Liver (tissue), 9 donors: Measurements from ENCODE around the gene PDCD7. TPM values are rescaled to one million over a fixed set of nuclear protein-coding genes. Genes with fewer than 3 reads are reported as not detected.

ENCODE experiments used
- DNase-seq: peaks from one replicate; pipeline ENCODE4 v3.0.0-alpha.2; 2017; ENCODE audit warnings: low spot score
- H3K27ac ChIP-seq, 2 donors: one replicate each; pipeline ENCODE4 v1.7.0; 2013; ENCODE audit warnings: inconsistent platforms in 2 of 2, low read length in 2 of 2, control low read depth in 1 of 2, low read depth in 1 of 2, mild to moderate bottlenecking in 1 of 2
- H3K27me3 ChIP-seq, 4 donors: one replicate each; pipeline versions ENCODE4 v1.6.1 to v1.7.0; 2013; ENCODE audit warnings: low read length in 3 of 4, inconsistent platforms in 1 of 4, mild to moderate bottlenecking in 1 of 4, moderate library complexity in 1 of 4; ENCODE audit not compliant: control insufficient read depth in 4 of 4, insufficient read depth in 4 of 4
- H3K36me3 ChIP-seq, 4 donors: one replicate each; pipeline versions ENCODE4 v1.6.1 to v1.7.0; 2013; ENCODE audit warnings: low read length in 3 of 4, mild to moderate bottlenecking in 3 of 4, low read depth in 1 of 4, moderate library complexity in 1 of 4; ENCODE audit not compliant: control insufficient read depth in 4 of 4, insufficient read depth in 3 of 4
- H3K4me1 ChIP-seq, 4 donors: one replicate each; pipeline versions ENCODE4 v1.6.1 to v1.7.0; 2013; ENCODE audit warnings: low read length in 3 of 4, mild to moderate bottlenecking in 3 of 4, moderate library complexity in 1 of 4; ENCODE audit not compliant: control insufficient read depth in 4 of 4, insufficient read depth in 4 of 4
- H3K4me3 ChIP-seq, 3 donors: one replicate each; pipeline versions ENCODE4 v1.6.1 to v1.7.0; 2013; ENCODE audit warnings: low read length in 3 of 3, control low read depth in 1 of 3, low read depth in 1 of 3, mild to moderate bottlenecking in 1 of 3
- H3K9ac ChIP-seq, 2 donors: one replicate each; pipeline ENCODE4 v1.7.0; 2013; ENCODE audit warnings: low read length in 2 of 2, mild to moderate bottlenecking in 2 of 2, moderate library complexity in 2 of 2, control low read depth in 1 of 2, low read depth in 1 of 2
- H3K9me3 ChIP-seq, 4 donors: one replicate each; pipeline versions ENCODE4 v1.6.1 to v1.7.0; 2013; ENCODE audit warnings: low read length in 3 of 4; ENCODE audit not compliant: control insufficient read depth in 4 of 4
- FOXA1 ChIP-seq: IDR thresholded peaks from 2 replicates; pipeline ENCODE4 v1.6.1; 2016; ENCODE audit warnings: antibody characterized with exemption
- FOXA2 ChIP-seq: IDR thresholded peaks from 2 replicates; pipeline ENCODE4 v1.6.1; 2016; ENCODE audit warnings: antibody characterized with exemption
- HNF4A ChIP-seq, 2 donors: conservative IDR thresholded peaks; 2 replicates each; pipeline ENCODE4 v1.6.1; 2016; ENCODE audit warnings: antibody characterized with exemption in 2 of 2, mild to moderate bottlenecking in 2 of 2
- HNF4G ChIP-seq: IDR thresholded peaks from 2 replicates; pipeline ENCODE4 v1.6.1; 2016; ENCODE audit warnings: antibody characterized with exemption
- JUND ChIP-seq, 2 donors: IDR thresholded peaks; 2 replicates each; pipeline ENCODE4 v1.6.1; 2016; ENCODE audit warnings: antibody characterized with exemption in 2 of 2
- MAX ChIP-seq: IDR thresholded peaks from 2 replicates; pipeline ENCODE4 v1.6.1; 2016; ENCODE audit warnings: antibody characterized with exemption
- RAD21 ChIP-seq, 2 donors: IDR thresholded peaks; 2 replicates each; pipeline ENCODE4 v1.6.1; 2016; ENCODE audit warnings: antibody characterized with exemption in 2 of 2, mild to moderate bottlenecking in 2 of 2
- REST ChIP-seq: IDR thresholded peaks from 2 replicates; pipeline ENCODE4 v1.6.1; 2016; ENCODE audit warnings: antibody characterized with exemption, mild to moderate bottlenecking
- RXRA ChIP-seq, 2 donors: IDR thresholded peaks; 2 replicates each; pipeline ENCODE4 v1.6.1; 2017 to 2018; ENCODE audit warnings: antibody characterized with exemption in 2 of 2, mild to moderate bottlenecking in 1 of 2
- SP1 ChIP-seq: IDR thresholded peaks from 2 replicates; pipeline ENCODE4 v1.6.1; 2018; ENCODE audit warnings: antibody characterized with exemption, mild to moderate bottlenecking
- TAF1 ChIP-seq: conservative IDR thresholded peaks from 2 replicates; pipeline ENCODE4 v1.6.1; 2016; ENCODE audit warnings: antibody characterized with exemption, mild to moderate bottlenecking
- YY1 ChIP-seq: IDR thresholded peaks from 2 replicates; pipeline ENCODE4 v1.6.1; 2016; ENCODE audit warnings: antibody characterized with exemption, mild to moderate bottlenecking
- ZBTB33 ChIP-seq: IDR thresholded peaks from 2 replicates; pipeline ENCODE4 v1.6.1; 2016; ENCODE audit warnings: antibody characterized with exemption
- WGBS: extraction: QIAGEN DNeasy Blood & Tissue Kit; methylation state at CpG from one replicate; pipeline ENCODE4 v1.1.7; 2013; 5-methylcytosine and 5-hydroxymethylcytosine counted together
- polyA plus RNA-seq, 2 donors: library from polyadenylated mRNA; stranded (reverse) in 1 of 2; unstranded in 1 of 2; fragments of 200-250 nt in 1 of 2; fragments of >200 nt in 1 of 2; fragmentation: Nextera tagmentation in 1 of 2; extraction: Ambion mirVana in 1 of 2; gene quantifications; one replicate each; pipeline versions ENCODE4 v1.2.1 to v1.2.3, GENCODE V29; 2013 to 2015
- total RNA-seq, 2 donors: library from RNA; depleted of rRNA; stranded (reverse); fragments of >200 nt; gene quantifications; one replicate each; pipeline ENCODE4 v1.2.3, GENCODE V29; 2014
- TF ChIP-seq, protein P1 (sequence below): fragments of 150-350 bp; IDR thresholded peaks from 2 replicates; pipeline ENCODE4 v1.5.1; 2017; ENCODE audit warnings: improper control_type of control experiment, low read depth, low read length; ENCODE audit not compliant: missing input control
- TF ChIP-seq, protein P2 (sequence below): IDR thresholded peaks from 2 replicates; pipeline ENCODE4 v1.6.1; 2016; ENCODE audit warnings: antibody characterized with exemption
- donor health status: healthy.
- donor health status: healthy.
- donor health status: healthy.
- donor health status: healthy.
- donor health status: healthy.

The PDCD7 gene
- total and polyA plus RNA-seq, 4 donors: 3.0 to 9.5 (median 6.7) TPM

DNA sequence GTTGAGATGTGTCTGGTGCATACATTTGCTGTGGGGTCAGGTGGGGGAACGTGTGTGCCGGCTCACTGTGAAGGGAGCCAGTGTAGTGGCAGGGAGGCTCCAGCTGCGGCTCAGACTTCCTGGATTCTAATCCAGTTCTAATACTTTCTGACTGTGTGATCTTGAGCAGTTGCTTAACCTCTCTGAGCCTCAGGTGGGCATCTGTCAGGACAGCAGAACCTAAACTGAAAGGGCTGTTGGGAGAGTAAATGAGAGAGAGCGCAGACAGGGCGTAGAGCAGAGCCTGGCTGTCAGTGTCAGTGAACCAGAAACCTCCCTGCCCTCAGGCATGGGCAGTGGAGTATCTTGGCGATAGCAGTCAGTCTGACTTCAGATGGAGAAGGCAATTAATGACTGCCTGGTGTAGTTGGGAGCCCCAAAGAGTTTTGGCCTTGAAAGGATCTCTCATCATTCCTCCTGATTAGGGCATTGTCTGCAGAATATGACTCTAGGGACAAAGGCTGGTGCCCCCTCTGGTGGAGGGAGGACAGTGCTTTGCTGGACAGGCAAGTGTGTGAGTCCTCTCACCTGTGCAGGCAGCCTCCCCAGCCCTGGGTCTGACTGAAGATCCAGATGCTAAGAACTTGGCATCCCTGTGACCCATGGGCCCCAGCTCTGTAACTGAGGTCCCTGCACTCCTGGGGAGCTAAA, 47.5 kb downstream of the PDCD7 start:
- WGBS: 95% methylated on average over 6 of the region's 6 CpGs
- no peak overlapping the region for H3K9ac ChIP-seq
- no peaks in the 10 kb centered on the region for H3K36me3 ChIP-seq
- H3K27me3 ChIP-seq: no peaks in the 10 kb centered on the region
- H3K4me3 ChIP-seq: no peak overlapping the region
- H3K9me3 ChIP-seq: no peaks in the 10 kb centered on the region
- H3K27ac ChIP-seq: no peak overlapping the region
- TF ChIP-seq HNF4A (conservative IDR thresholded peaks at IDR 0.05) (no peak), RAD21 (IDR thresholded peaks at IDR 0.05) (peak; percentile 39 to 65)
- TF ChIP-seq, protein P1, sequence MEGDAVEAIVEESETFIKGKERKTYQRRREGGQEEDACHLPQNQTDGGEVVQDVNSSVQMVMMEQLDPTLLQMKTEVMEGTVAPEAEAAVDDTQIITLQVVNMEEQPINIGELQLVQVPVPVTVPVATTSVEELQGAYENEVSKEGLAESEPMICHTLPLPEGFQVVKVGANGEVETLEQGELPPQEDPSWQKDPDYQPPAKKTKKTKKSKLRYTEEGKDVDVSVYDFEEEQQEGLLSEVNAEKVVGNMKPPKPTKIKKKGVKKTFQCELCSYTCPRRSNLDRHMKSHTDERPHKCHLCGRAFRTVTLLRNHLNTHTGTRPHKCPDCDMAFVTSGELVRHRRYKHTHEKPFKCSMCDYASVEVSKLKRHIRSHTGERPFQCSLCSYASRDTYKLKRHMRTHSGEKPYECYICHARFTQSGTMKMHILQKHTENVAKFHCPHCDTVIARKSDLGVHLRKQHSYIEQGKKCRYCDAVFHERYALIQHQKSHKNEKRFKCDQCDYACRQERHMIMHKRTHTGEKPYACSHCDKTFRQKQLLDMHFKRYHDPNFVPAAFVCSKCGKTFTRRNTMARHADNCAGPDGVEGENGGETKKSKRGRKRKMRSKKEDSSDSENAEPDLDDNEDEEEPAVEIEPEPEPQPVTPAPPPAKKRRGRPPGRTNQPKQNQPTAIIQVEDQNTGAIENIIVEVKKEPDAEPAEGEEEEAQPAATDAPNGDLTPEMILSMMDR: peak; percentile 35
- peak; percentile 49 for DNase-seq
- peaks cover 17 to 43% (median 29%) of the 10 kb centered on the region in 4 donors for H3K4me1 ChIP-seq

- no peak for DNase-seq
- no peaks in the 10 kb centered on the region for H3K27me3 ChIP-seq
- TF ChIP-seq, protein P2, sequence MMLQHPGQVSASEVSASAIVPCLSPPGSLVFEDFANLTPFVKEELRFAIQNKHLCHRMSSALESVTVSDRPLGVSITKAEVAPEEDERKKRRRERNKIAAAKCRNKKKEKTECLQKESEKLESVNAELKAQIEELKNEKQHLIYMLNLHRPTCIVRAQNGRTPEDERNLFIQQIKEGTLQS: no peak
- TF ChIP-seq FOXA2: no peak
- TF ChIP-seq FOXA1: no peak
- no peak for TF ChIP-seq YY1
- H3K4me3 ChIP-seq: no peak overlapping the region
- H3K9me3 ChIP-seq: no peaks in the 10 kb centered on the region
- H3K9ac ChIP-seq: no peak overlapping the region
- H3K36me3 ChIP-seq: no peaks in the 10 kb centered on the region
- 84% methylated on average over 8 of the region's 8 CpGs for WGBS
- no peak overlapping the region for H3K27ac ChIP-seq
- H3K4me1 ChIP-seq: peaks cover 17 to 41% (median 29%) of the 10 kb centered on the region in 4 donors
Measured at GRCh38 chr15:65085207-65085753, 48.3 kb downstream of the PDCD7 start.

GRCh38 chr15:65084500-65085206, 49.0 kb downstream of the PDCD7 start:
- H3K9me3 ChIP-seq: no peaks in the 10 kb centered on the region
- DNase-seq: no peak
- H3K27ac ChIP-seq: peak overlapping the region; percentile 14 to 36
- peak; percentile 99 for TF ChIP-seq HNF4A (conservative IDR thresholded peaks at IDR 0.05)
- peak; percentile 87 for TF ChIP-seq YY1
- peak; percentile 29 for TF ChIP-seq FOXA1
- TF ChIP-seq ZBTB33: no peak
- TF ChIP-seq SP1: peak; percentile 82
- peak in 1 of 2 donors; percentile 83 for TF ChIP-seq JUND (IDR thresholded peaks at IDR 0.05)
- TF ChIP-seq TAF1: no peak
- TF ChIP-seq, protein P2: no peak
- TF ChIP-seq FOXA2: peak; percentile 68
- peak; percentile 66 to 91 for TF ChIP-seq RXRA (IDR thresholded peaks at IDR 0.05)
- peak; percentile 13 to 42 for TF ChIP-seq RAD21 (IDR thresholded peaks at IDR 0.05)
- no peak for TF ChIP-seq MAX
- peak; percentile 47 for TF ChIP-seq REST
- TF ChIP-seq HNF4G: peak; percentile 88
- peaks cover 17 to 39% (median 27%) of the 10 kb centered on the region in 4 donors for H3K4me1 ChIP-seq
- H3K27me3 ChIP-seq: no peaks in the 10 kb centered on the region
- no peaks in the 10 kb centered on the region for H3K36me3 ChIP-seq
- H3K9ac ChIP-seq: no peak overlapping the region
- H3K4me3 ChIP-seq: no peak overlapping the region
- 77% methylated on average over 7 of the region's 7 CpGs for WGBS
